ENCODE data around the gene MYBPC1. TPM values are rescaled to one million over a fixed set of nuclear protein-coding genes. Genes with fewer than 3 reads are reported as not detected.

Gene MYBPC1
- total RNA-seq, 1 experiment from 2014 or later: not detected

DNA sequence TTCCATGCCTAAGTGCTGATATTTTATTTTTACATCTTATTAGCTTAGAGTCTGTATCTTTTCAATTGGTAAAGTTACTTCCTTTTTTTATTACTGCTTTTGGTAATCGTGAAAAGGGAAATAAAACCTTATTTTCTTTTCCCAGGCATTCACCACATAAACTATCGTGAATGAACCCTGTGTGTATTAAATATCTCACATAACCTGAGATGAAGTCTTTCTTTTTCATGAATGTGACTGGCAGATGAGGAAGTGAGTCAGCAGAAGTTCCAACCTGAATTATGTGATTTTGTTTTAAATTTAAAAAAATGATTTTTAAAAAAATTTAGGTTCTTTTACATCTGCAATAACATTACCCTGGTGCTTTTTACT is 26.0 kb downstream of the MYBPC1 start:
- BruUV-seq (replicated peaks): no TSS peak
- H2AFZ ChIP-seq (ENCODE audit: low read length): no peak overlapping the region
- no peaks in the 10 kb centered on the region for H3K36me3 ChIP-seq (ENCODE audit: low read depth, low read length)
- no peaks in the 10 kb centered on the region for H3K79me2 ChIP-seq (ENCODE audit: low read length)
- no peaks in the 10 kb centered on the region for H3K9me3 ChIP-seq (ENCODE audit: low read length)
- H4K20me1 ChIP-seq (ENCODE audit: low read length): no peaks in the 10 kb centered on the region
- ChIA-PET CTCF (no interaction called here), POLR2A (ENCODE audit: unreplicated experiment) (no interaction called here)
- H3K9ac ChIP-seq (ENCODE audit: low read length): no peak overlapping the region
- no peak overlapping the region for H3K27ac ChIP-seq (ENCODE audit: low read length)
- H3F3A ChIP-seq (ENCODE audit: low read length, unreplicated experiment): no peaks in the 10 kb centered on the region
- H3K9me2 ChIP-seq (replicated peaks; ENCODE audit: low read length): no peaks in the 10 kb centered on the region
- H3K4me1 ChIP-seq (ENCODE audit: insufficient read depth, low read length): no peaks in the 10 kb centered on the region
- DNase-seq: no peak
- no peak for ATAC-seq
- H3K27me3 ChIP-seq (ENCODE audit: low read length): peaks cover 43% of the 10 kb centered on the region
- no peak overlapping the region for H3K4me3 ChIP-seq (ENCODE audit: low read length)
- no peak overlapping the region for H3K4me2 ChIP-seq (ENCODE audit: low read length)
- intact Hi-C loops (cut with micrococcal nuclease): no loop called here
- TF ChIP-seq EZH2 (IDR thresholded peaks at IDR 0.05; ENCODE audit: low read length, unreplicated experiment) (no peak), EZH2phosphoT487 (IDR thresholded peaks at IDR 0.05; ENCODE audit: borderline replicate concordance, low read length) (no peak)
- TF ChIP-seq, protein P1, sequence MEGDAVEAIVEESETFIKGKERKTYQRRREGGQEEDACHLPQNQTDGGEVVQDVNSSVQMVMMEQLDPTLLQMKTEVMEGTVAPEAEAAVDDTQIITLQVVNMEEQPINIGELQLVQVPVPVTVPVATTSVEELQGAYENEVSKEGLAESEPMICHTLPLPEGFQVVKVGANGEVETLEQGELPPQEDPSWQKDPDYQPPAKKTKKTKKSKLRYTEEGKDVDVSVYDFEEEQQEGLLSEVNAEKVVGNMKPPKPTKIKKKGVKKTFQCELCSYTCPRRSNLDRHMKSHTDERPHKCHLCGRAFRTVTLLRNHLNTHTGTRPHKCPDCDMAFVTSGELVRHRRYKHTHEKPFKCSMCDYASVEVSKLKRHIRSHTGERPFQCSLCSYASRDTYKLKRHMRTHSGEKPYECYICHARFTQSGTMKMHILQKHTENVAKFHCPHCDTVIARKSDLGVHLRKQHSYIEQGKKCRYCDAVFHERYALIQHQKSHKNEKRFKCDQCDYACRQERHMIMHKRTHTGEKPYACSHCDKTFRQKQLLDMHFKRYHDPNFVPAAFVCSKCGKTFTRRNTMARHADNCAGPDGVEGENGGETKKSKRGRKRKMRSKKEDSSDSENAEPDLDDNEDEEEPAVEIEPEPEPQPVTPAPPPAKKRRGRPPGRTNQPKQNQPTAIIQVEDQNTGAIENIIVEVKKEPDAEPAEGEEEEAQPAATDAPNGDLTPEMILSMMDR (conservative IDR thresholded peaks at IDR 0.05; ENCODE audit: low read depth, low read length): no peak

- H2AFZ ChIP-seq (ENCODE audit: low read length): no peak overlapping the region
- ChIA-PET POLR2A (ENCODE audit: unreplicated experiment) (no interaction called here), CTCF (no interaction called here)
- no peaks in the 10 kb centered on the region for H3K36me3 ChIP-seq (ENCODE audit: low read depth, low read length)
- no peak overlapping the region for H3K27ac ChIP-seq (ENCODE audit: low read length)
- TF ChIP-seq EZH2 (IDR thresholded peaks at IDR 0.05; ENCODE audit: low read length, unreplicated experiment): no peak
- intact Hi-C loops (cut with micrococcal nuclease): no loop called here
- no peaks in the 10 kb centered on the region for H3K9me3 ChIP-seq (ENCODE audit: low read length)
- H3K27me3 ChIP-seq (ENCODE audit: low read length): peaks cover 63% of the 10 kb centered on the region
- BruUV-seq (replicated peaks): no TSS peak
- H3F3A ChIP-seq (ENCODE audit: low read length, unreplicated experiment): no peaks in the 10 kb centered on the region
- H4K20me1 ChIP-seq (ENCODE audit: low read length): no peaks in the 10 kb centered on the region
- no peak for DNase-seq
- H3K4me3 ChIP-seq (ENCODE audit: low read length): no peak overlapping the region
- H3K79me2 ChIP-seq (ENCODE audit: low read length): no peaks in the 10 kb centered on the region
- H3K4me2 ChIP-seq (ENCODE audit: low read length): no peak overlapping the region
- no peak overlapping the region for H3K9ac ChIP-seq (ENCODE audit: low read length)
- ATAC-seq: no peak
- no peaks in the 10 kb centered on the region for H3K4me1 ChIP-seq (ENCODE audit: insufficient read depth, low read length)
- H3K9me2 ChIP-seq (replicated peaks; ENCODE audit: low read length): no peaks in the 10 kb centered on the region
These were observed 33.9 kb downstream of the MYBPC1 start for GRCh38 chr12:101628676-101629075.

GRCh38 chr12:101634724-101635123 is 40.0 kb downstream of the MYBPC1 start:
- DNase-seq (no peak), ATAC-seq (no peak)
- H4K20me1 ChIP-seq (ENCODE audit: low read length): no peaks in the 10 kb centered on the region
- CTCF ChIA-PET: no interaction called here
- POLR2A ChIA-PET (ENCODE audit: unreplicated experiment): no interaction called here
- no peak overlapping the region for H3K4me3 ChIP-seq (ENCODE audit: low read length)
- H3K4me2 ChIP-seq (ENCODE audit: low read length): no peak overlapping the region
- no peak overlapping the region for H3K27ac ChIP-seq (ENCODE audit: low read length)
- H3F3A ChIP-seq (ENCODE audit: low read length, unreplicated experiment): no peaks in the 10 kb centered on the region
- no TSS peak for BruUV-seq (replicated peaks)
- H3K36me3 ChIP-seq (ENCODE audit: low read depth, low read length): no peaks in the 10 kb centered on the region
- H3K4me1 ChIP-seq (ENCODE audit: insufficient read depth, low read length): no peaks in the 10 kb centered on the region
- H2AFZ ChIP-seq (ENCODE audit: low read length): no peak overlapping the region
- no peaks in the 10 kb centered on the region for H3K79me2 ChIP-seq (ENCODE audit: low read length)
- TF ChIP-seq, protein P1 (conservative IDR thresholded peaks at IDR 0.05; ENCODE audit: low read depth, low read length): no peak
- TF ChIP-seq EZH2 (IDR thresholded peaks at IDR 0.05; ENCODE audit: low read length, unreplicated experiment): no peak
- no peak for TF ChIP-seq EZH2phosphoT487 (IDR thresholded peaks at IDR 0.05; ENCODE audit: borderline replicate concordance, low read length)
- H3K9me3 ChIP-seq (ENCODE audit: low read length): no peaks in the 10 kb centered on the region
- intact Hi-C loops (cut with micrococcal nuclease): no loop called here
- H3K27me3 ChIP-seq (ENCODE audit: low read length): peaks cover 51% of the 10 kb centered on the region
- H3K9ac ChIP-seq (ENCODE audit: low read length): no peak overlapping the region
- no peaks in the 10 kb centered on the region for H3K9me2 ChIP-seq (replicated peaks; ENCODE audit: low read length)
